Neural cell (in vitro differentiated cells): Measurements from ENCODE around the gene SRGAP3. TPM values are rescaled to one million over a fixed set of nuclear protein-coding genes. Genes with fewer than 3 reads are reported as not detected.

Source experiments
- H2AFZ ChIP-seq: fragments of 200-600, 300-800 bp; sonication (generic), shearing (Covaris generic); 2 replicates; pipeline ENCODE4 v1.6.0; 2014; ENCODE audit warnings: low read depth, mild to moderate bottlenecking, antibody characterized with exemption, low read length, moderate library complexity
- H3F3A ChIP-seq: fragments of 200-600 bp; shearing (Covaris generic); 2 replicates; pipeline ENCODE4 v1.6.1; 2016; ENCODE audit warnings: mild to moderate bottlenecking, moderate library complexity, mixed read lengths, antibody characterized with exemption, low read length; ENCODE audit not compliant: insufficient read depth, poor library complexity, severe bottlenecking
- H3K27ac ChIP-seq: fragments of 200-600, 300-800 bp; sonication (generic), shearing (Covaris generic); 2 replicates; pipeline ENCODE4 v1.5.1; 2014; ENCODE audit warnings: mild to moderate bottlenecking, low read length, moderate library complexity
- H3K27me3 ChIP-seq: fragments of 300-800, 200-600 bp; sonication (generic), shearing (Covaris generic); 2 replicates; pipeline ENCODE4 v1.6.0; 2014; ENCODE audit warnings: mild to moderate bottlenecking, low read depth, low read length, moderate library complexity; ENCODE audit not compliant: insufficient read depth
- H3K36me3 ChIP-seq: fragments of 300-800, 200-600 bp; sonication (generic), shearing (Covaris generic); 2 replicates; pipeline ENCODE4 v1.5.1; 2014; ENCODE audit warnings: mild to moderate bottlenecking, antibody characterized with exemption, low read length, moderate library complexity; ENCODE audit not compliant: insufficient read depth
- H3K4me2 ChIP-seq: fragments of 300-800, 200-600 bp; sonication (generic), shearing (Covaris generic); 2 replicates; pipeline ENCODE4 v1.6.0; 2014; ENCODE audit warnings: mild to moderate bottlenecking, low read length
- H3K4me3 ChIP-seq: fragments of 300-800, 200-600 bp; sonication (generic), shearing (Covaris generic); 2 replicates; pipeline ENCODE4 v1.5.1; 2014; ENCODE audit warnings: mild to moderate bottlenecking, low read length, moderate library complexity
- H3K79me2 ChIP-seq: fragments of 200-600 bp; shearing (Covaris generic); replicated peaks from 2 replicates; pipeline ENCODE4 v1.6.0; 2014; ENCODE audit warnings: mild to moderate bottlenecking, low read length, moderate library complexity; ENCODE audit not compliant: insufficient read depth
- H3K9ac ChIP-seq: fragments of 300-800, 200-600 bp; sonication (generic), shearing (Covaris generic); 2 replicates; pipeline ENCODE4 v1.6.1; 2016; ENCODE audit warnings: mild to moderate bottlenecking, low read length, mixed read lengths
- H3K9me2 ChIP-seq: fragments of 200-600 bp; shearing (Covaris generic); 2 replicates; pipeline ENCODE4 v1.6.1; 2016; ENCODE audit warnings: mild to moderate bottlenecking, low read length, mixed read lengths; ENCODE audit not compliant: insufficient read depth
- H3K9me3 ChIP-seq: fragments of 200-600, 300-800 bp; sonication (generic), shearing (Covaris generic); 2 replicates; pipeline ENCODE4 v1.6.1; 2016; ENCODE audit warnings: mild to moderate bottlenecking, mixed run types, low read length, moderate library complexity, mixed read lengths
- H4K20me1 ChIP-seq: fragments of 200-600 bp; shearing (Covaris generic); 2 replicates; pipeline ENCODE4 v1.6.1; 2016; ENCODE audit warnings: mild to moderate bottlenecking, mixed run types; ENCODE audit not compliant: insufficient read depth
- CTCF ChIP-seq: fragments of 450-650 bp; IDR thresholded peaks from 2 replicates; pipeline ENCODE4 v1.5.1; 2014; ENCODE audit warnings: antibody characterized with exemption, mild to moderate bottlenecking, moderate library complexity; ENCODE audit not compliant: poor library complexity, severe bottlenecking
- EP300 ChIP-seq: fragments of 450-650 bp; conservative IDR thresholded peaks from 2 replicates; pipeline ENCODE4 v1.6.1; 2014; ENCODE audit warnings: antibody characterized with exemption, mild to moderate bottlenecking, moderate library complexity; ENCODE audit not compliant: poor library complexity, severe bottlenecking
- EZH2 ChIP-seq: fragments of 200-600, 300-800 bp; shearing (Covaris generic), sonication (generic); IDR thresholded peaks from 2 replicates; pipeline ENCODE4 v1.6.1; 2014; ENCODE audit warnings: antibody characterized with exemption, low read length, borderline replicate concordance, mild to moderate bottlenecking; ENCODE audit not compliant: insufficient read depth, poor library complexity, severe bottlenecking
- MXI1 ChIP-seq: fragments of 450-650 bp; conservative IDR thresholded peaks from 2 replicates; pipeline ENCODE4 v1.6.1; 2014; ENCODE audit warnings: antibody characterized with exemption, mild to moderate bottlenecking; ENCODE audit not compliant: poor library complexity, severe bottlenecking
- POLR2AphosphoS5 ChIP-seq: IDR thresholded peaks from 2 replicates; pipeline ENCODE4 v1.6.1; 2012
- RAD21 ChIP-seq: fragments of 450-650 bp; conservative IDR thresholded peaks from 2 replicates; pipeline ENCODE4 v1.6.1; 2014; ENCODE audit warnings: antibody characterized with exemption, mild to moderate bottlenecking, moderate library complexity
- REST ChIP-seq: IDR thresholded peaks from 2 replicates; pipeline ENCODE4 v1.6.1; 2012; ENCODE audit warnings: borderline replicate concordance
- SMC3 ChIP-seq: fragments of 450-650 bp; conservative IDR thresholded peaks from 2 replicates; pipeline ENCODE4 v1.6.1; 2014; ENCODE audit warnings: antibody characterized with exemption, mild to moderate bottlenecking, moderate library complexity; ENCODE audit not compliant: poor library complexity
- TAF1 ChIP-seq: IDR thresholded peaks from 2 replicates; pipeline ENCODE4 v1.6.1; 2012; ENCODE audit warnings: low read depth
- polyA plus RNA-seq: library from polyadenylated mRNA; depleted of rRNA; stranded (reverse); fragments of >200 nt; gene quantifications from 2 replicates; pipeline ENCODE4 v1.2.3, GENCODE V29; 2014

Gene SRGAP3
- polyA plus RNA-seq, 1 donor from 2014 or later = 31.5 TPM

GRCh38 chr3:9013782-9014563 lies 235.5 kb downstream of the SRGAP3 start:
- no peaks in the 10 kb centered on the region for H3K9me2 ChIP-seq
- no peaks in the 10 kb centered on the region for H3K79me2 ChIP-seq
- H2AFZ ChIP-seq = no peak overlapping the region
- no peaks in the 10 kb centered on the region for H3K9me3 ChIP-seq
- H3K36me3 ChIP-seq = peaks cover 12% of the 10 kb centered on the region
- H3K27ac ChIP-seq = no peak overlapping the region
- H3K27me3 ChIP-seq = no peaks in the 10 kb centered on the region
- no peaks in the 10 kb centered on the region for H3F3A ChIP-seq
- TF ChIP-seq EZH2 = no peak
- no peak for TF ChIP-seq RAD21
- no peak for TF ChIP-seq SMC3
- TF ChIP-seq MXI1 = no peak
- TF ChIP-seq REST = no peak
- no peak for TF ChIP-seq CTCF
- no peak for TF ChIP-seq EP300
- no peak for TF ChIP-seq TAF1
- no peak for TF ChIP-seq POLR2AphosphoS5
- H3K4me3 ChIP-seq = no peak overlapping the region
- H4K20me1 ChIP-seq = no peaks in the 10 kb centered on the region
- H3K4me2 ChIP-seq = no peak overlapping the region
- no peak overlapping the region for H3K9ac ChIP-seq

- TF ChIP-seq CTCF = no peak
- TF ChIP-seq REST = no peak
- no peak for TF ChIP-seq POLR2AphosphoS5
- TF ChIP-seq RAD21 = no peak
- TF ChIP-seq MXI1 = no peak
- H3F3A ChIP-seq = no peaks in the 10 kb centered on the region
- no peaks in the 10 kb centered on the region for H4K20me1 ChIP-seq
- H2AFZ ChIP-seq = no peak overlapping the region
- no peaks in the 10 kb centered on the region for H3K9me3 ChIP-seq
- H3K27me3 ChIP-seq = no peaks in the 10 kb centered on the region
- peaks cover 7% of the 10 kb centered on the region for H3K36me3 ChIP-seq
- H3K4me2 ChIP-seq = no peak overlapping the region
- no peak overlapping the region for H3K4me3 ChIP-seq
- no peaks in the 10 kb centered on the region for H3K9me2 ChIP-seq
- no peak overlapping the region for H3K27ac ChIP-seq
- no peak overlapping the region for H3K9ac ChIP-seq
- no peaks in the 10 kb centered on the region for H3K79me2 ChIP-seq
Observed at GRCh38 chr3:9012521-9012920, 236.9 kb downstream of the SRGAP3 start.
